HPDE6-E6E7 (cell line): ENCODE results near the gene TNNC1.

Source experiments
- DNase-seq: peaks from one replicate; pipeline ENCODE4 v3.0.0; 2011; ENCODE audit warnings: missing footprints; ENCODE audit errors: extremely low spot score

The TNNC1 gene

DNA sequence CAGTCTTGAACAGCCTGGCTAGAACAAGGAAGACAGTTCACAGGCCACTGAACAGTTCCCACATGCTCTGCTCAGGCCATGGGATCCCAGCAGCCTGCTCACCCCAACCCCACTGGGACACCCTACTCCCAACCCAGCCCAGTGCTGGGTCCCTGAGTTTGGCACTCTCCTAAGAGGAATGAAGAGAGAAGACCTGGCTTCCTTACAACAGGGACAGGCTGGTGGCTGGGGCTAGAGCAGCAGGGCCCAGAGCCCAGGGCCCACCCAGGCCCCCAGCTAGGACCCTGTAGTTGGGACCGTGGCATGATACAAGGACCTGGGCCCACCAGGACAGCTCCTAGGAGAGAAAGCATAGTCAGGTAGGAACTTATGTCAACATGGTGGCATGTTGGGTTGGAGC, 52.3 kb downstream of the TNNC1 start:
- DNase-seq, result no peak
